CD4-positive, CD25-positive, alpha-beta regulatory T cell (primary cell): ENCODE data around the gene DACT2. TPM values are rescaled to one million over a fixed set of nuclear protein-coding genes. Genes with fewer than 3 reads are reported as not detected.
"Not testable (repeated sequence)": the region's sequence is repeated elsewhere in the genome, so short reads cannot be mapped to it uniquely, and the experiment has no call there.

Source experiments
- ATAC-seq, 2 donors: fragments of 150-1000 bp; cut with Tn5 transposase; one replicate each; pipeline ENCODE4 v1.10.0; 2021; ENCODE audit warnings: low read depth in 2 of 2, moderate number of reproducible peaks in 2 of 2, moderate library complexity in 1 of 2
- DNase-seq, 3 donors: peaks; one replicate each; pipeline versions ENCODE4 v3.0.0 to v3.0.0-alpha.2; 2012 to 2022; ENCODE audit warnings: mixed read lengths in 1 of 3
- H3K27ac ChIP-seq: one replicate; pipeline ENCODE4 v1.7.0; 2013; ENCODE audit warnings: mild to moderate bottlenecking, low read length; ENCODE audit not compliant: insufficient read depth, poor library complexity, severe bottlenecking
- H3K27me3 ChIP-seq: one replicate; pipeline ENCODE4 v1.7.0; 2013; ENCODE audit warnings: low read length; ENCODE audit not compliant: control insufficient read depth, insufficient read depth
- H3K36me3 ChIP-seq: one replicate; pipeline ENCODE4 v1.7.0; 2013; ENCODE audit warnings: mild to moderate bottlenecking, low read length, moderate library complexity; ENCODE audit not compliant: control insufficient read depth, insufficient read depth
- H3K4me1 ChIP-seq: 2 replicates; pipeline ENCODE4 v1.7.0; 2013; ENCODE audit warnings: mild to moderate bottlenecking, low read length; ENCODE audit not compliant: insufficient read depth, control insufficient read depth, poor library complexity, severe bottlenecking
- H3K4me3 ChIP-seq: one replicate; pipeline ENCODE4 v1.7.0; 2013; ENCODE audit warnings: low read depth, mild to moderate bottlenecking, low read length, moderate library complexity
- H3K9me3 ChIP-seq, 2 experiments: 1 replicate in 1 of 2; 2 replicates in 1 of 2; pipeline ENCODE4 v1.7.0; 2013; ENCODE audit warnings: low read length in 2 of 2, mild to moderate bottlenecking in 1 of 2, moderate library complexity in 1 of 2; ENCODE audit not compliant: control insufficient read depth in 2 of 2
- H3K27ac Mint-ChIP-seq, 3 donors: one replicate each; pipeline ENCODE4 v1.8.0; 2020 to 2022; ENCODE audit warnings: mild to moderate bottlenecking in 3 of 3, mixed read lengths in 3 of 3, moderate library complexity in 2 of 3
- H3K27me3 Mint-ChIP-seq: one replicate; pipeline ENCODE4 v1.8.0; 2022; ENCODE audit warnings: mild to moderate bottlenecking, mixed read lengths
- H3K36me3 Mint-ChIP-seq: one replicate; pipeline ENCODE4 v1.8.0; 2020; ENCODE audit warnings: mixed read lengths
- H3K4me1 Mint-ChIP-seq, 4 donors: one replicate each; pipeline ENCODE4 v1.8.0; 2020 to 2022; ENCODE audit warnings: mixed read lengths in 4 of 4, mild to moderate bottlenecking in 1 of 4
- H3K4me3 Mint-ChIP-seq, 4 donors: one replicate each; pipeline ENCODE4 v1.8.0; 2020 to 2022; ENCODE audit warnings: mild to moderate bottlenecking in 4 of 4, mixed read lengths in 4 of 4, moderate library complexity in 3 of 4
- H3K9me3 Mint-ChIP-seq, 7 donors: one replicate each; pipeline ENCODE4 v1.8.0; 2020 to 2022; ENCODE audit warnings: mixed read lengths in 7 of 7, mild to moderate bottlenecking in 3 of 7, moderate library complexity in 2 of 7
- polyA plus RNA-seq, 4 donors: library from polyadenylated mRNA; unstranded; fragments of 300-500 nt; fragmentation: Illumina TruSeq; gene quantifications; one replicate each; pipeline ENCODE4 v1.2.3, GENCODE V29; 2021
- total RNA-seq: library from RNA; stranded (reverse); gene quantifications from one replicate; pipeline ENCODE4 v1.2.3, GENCODE V29; 2022

The DACT2 gene
- total and polyA plus RNA-seq, 5 donors from 2014 or later = not detected

DNA sequence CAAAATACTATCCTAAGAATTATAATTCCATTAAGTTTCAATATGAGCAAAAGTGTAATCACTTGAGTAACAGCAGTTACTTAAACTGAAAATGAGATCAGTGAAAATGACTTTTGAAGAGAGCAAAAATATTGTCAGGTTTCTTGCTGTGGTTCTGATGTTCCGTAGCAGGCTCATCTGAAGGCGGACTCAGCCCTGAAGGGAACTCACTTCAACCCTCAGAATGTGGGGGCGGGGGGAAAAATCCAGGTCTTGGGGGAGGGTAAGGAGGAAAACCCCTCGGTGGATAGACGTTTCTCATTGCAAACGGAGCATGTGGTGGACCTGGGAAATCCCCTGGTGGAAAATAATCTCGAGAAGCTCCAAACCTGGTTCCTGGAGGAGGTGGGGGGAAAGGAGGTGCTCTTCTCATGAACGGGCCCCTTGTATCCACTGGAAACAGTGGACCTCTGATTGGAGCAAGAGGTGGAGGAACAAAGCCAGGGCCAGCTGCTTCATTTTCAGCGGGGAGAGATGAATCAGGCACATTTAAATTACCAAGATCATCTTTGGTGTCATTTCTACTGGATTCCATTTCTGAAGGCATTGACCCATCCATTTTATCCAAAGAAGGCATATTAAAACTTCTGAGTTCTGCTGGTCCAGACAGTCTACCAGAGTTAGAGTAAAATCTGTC lies 32.7 kb downstream of the DACT2 start:
- H3K4me3 Mint-ChIP-seq, H3K36me3 Mint-ChIP-seq, H3K27ac Mint-ChIP-seq, H3K4me1 ChIP-seq, H3K9me3 ChIP-seq, H3K4me3 ChIP-seq, H3K27ac ChIP-seq, H3K27me3 ChIP-seq, DNase-seq, H3K9me3 Mint-ChIP-seq, H3K36me3 ChIP-seq, ATAC-seq, H3K27me3 Mint-ChIP-seq, H3K4me1 Mint-ChIP-seq: not testable (repeated sequence)

DNA sequence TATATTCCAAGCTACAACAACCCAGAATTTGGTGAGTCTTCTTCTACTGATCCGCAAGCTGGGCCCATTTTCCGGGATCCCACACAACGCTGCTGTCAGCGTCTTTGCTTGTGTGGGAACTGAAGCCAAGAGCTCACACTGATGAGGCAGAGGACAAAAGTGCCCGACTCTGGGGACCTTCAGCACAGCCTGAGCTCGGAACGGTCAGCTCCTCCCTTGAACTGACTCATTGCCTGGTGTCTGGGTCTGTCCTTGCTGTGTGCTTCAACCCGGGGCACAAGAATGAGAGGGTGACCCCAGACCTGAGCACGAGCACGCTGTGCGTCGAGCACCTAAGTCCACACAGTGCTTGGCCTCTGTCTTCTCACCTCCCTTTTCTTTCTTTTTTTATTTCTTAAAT lies 33.5 kb downstream of the DACT2 start:
- Mint-ChIP-seq H3K27ac (no peak overlapping the region), H3K4me1 (peaks cover 0 to 5% (median 2%) of the 10 kb centered on the region in 4 donors), H3K9me3 (peaks cover 0 to 1% (median 0%) of the 10 kb centered on the region in 7 donors), H3K36me3 (no peaks in the 10 kb centered on the region), H3K4me3 (no peak overlapping the region), H3K27me3 (no peaks in the 10 kb centered on the region)
- Histone ChIP-seq H3K27me3 (no peaks in the 10 kb centered on the region), H3K27ac (no peak overlapping the region), H3K4me1 (no peaks in the 10 kb centered on the region), H3K9me3 (no peaks in the 10 kb centered on the region), H3K4me3 (no peak overlapping the region), H3K36me3 (no peaks in the 10 kb centered on the region)
- DNase-seq (no peak), ATAC-seq (no peak)

DNA sequence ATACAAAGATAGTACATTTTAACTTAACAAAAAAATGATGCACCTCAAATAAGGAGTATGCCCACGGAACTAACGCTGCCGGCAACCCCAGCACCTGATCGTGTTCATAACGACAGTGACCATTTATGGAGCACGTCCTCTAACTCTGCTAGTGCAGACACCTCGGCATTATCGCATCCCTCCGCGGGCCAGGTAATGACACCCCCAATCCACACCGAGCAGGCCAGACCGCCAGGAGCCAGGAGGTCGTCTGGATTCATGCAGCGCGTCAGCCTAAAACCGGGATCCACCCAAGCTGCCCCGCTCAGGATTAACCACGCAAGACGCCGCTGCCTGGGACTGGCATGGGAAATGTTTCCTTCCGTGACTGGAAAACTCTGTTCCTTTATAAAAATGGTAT lies 34.1 kb downstream of the DACT2 start:
- H3K4me3 Mint-ChIP-seq = no peak overlapping the region
- Histone ChIP-seq H3K9me3 (no peaks in the 10 kb centered on the region), H3K4me1 (no peaks in the 10 kb centered on the region), H3K27me3 (no peaks in the 10 kb centered on the region), H3K27ac (no peak overlapping the region), H3K36me3 (no peaks in the 10 kb centered on the region), H3K4me3 (no peak overlapping the region)
- ATAC-seq = no peak
- peaks cover 0 to 5% (median 2%) of the 10 kb centered on the region in 4 donors for H3K4me1 Mint-ChIP-seq
- H3K27me3 Mint-ChIP-seq = no peaks in the 10 kb centered on the region
- H3K36me3 Mint-ChIP-seq = no peaks in the 10 kb centered on the region
- no peak for DNase-seq
- peaks cover 0 to 2% (median 0%) of the 10 kb centered on the region in 7 donors for H3K9me3 Mint-ChIP-seq
- no peak overlapping the region for H3K27ac Mint-ChIP-seq

DNA sequence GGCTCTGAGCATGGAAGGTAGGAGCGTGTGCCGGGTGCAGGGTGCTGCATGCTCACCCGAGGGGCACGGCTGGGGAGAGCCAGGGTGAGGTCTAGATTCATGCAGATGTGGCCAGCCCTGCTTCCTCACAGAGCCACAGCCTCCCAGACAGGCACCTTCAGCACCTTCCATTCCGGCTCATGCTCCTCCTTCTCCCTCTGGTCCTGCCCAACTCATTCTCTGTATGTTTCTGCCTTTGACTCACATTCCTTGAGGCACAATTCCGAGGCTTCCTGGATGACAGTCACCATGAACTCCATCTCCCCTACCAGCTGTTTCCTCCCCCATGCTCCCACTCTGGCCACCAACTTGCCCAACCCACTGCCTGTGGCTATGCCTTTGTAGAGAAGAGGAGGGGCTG lies 35.4 kb downstream of the DACT2 start:
- Histone ChIP-seq H3K27me3 (no peaks in the 10 kb centered on the region), H3K27ac (no peak overlapping the region), H3K36me3 (no peaks in the 10 kb centered on the region), H3K9me3 (no peaks in the 10 kb centered on the region), H3K4me3 (no peak overlapping the region), H3K4me1 (no peaks in the 10 kb centered on the region)
- Mint-ChIP-seq H3K9me3 (peaks cover 0 to 2% (median 0%) of the 10 kb centered on the region in 7 donors), H3K4me3 (no peak overlapping the region), H3K27me3 (no peaks in the 10 kb centered on the region), H3K27ac (no peak overlapping the region), H3K36me3 (no peaks in the 10 kb centered on the region), H3K4me1 (peaks cover 0 to 5% (median 2%) of the 10 kb centered on the region in 4 donors)
- DNase-seq (no peak), ATAC-seq (no peak)

DNA sequence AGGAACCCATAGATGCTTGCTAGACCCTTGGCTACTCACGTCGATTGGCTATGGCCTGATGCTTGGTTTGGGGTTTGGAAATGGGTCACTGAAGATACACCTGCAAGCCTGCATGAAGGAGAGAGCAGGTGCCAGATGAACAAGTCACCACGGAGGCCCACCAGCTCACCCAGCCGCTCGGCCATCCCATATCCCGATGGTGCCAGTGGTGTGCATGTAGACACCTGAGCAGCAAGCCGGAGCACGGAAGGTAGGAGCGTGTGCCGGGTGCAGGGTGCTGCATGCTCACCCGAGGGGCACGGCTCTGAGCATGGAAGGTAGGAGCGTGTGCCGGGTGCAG lies 35.9 kb downstream of the DACT2 start:
- Histone ChIP-seq H3K4me1 (no peaks in the 10 kb centered on the region), H3K36me3 (no peaks in the 10 kb centered on the region), H3K9me3 (no peaks in the 10 kb centered on the region), H3K4me3 (no peak overlapping the region), H3K27me3 (no peaks in the 10 kb centered on the region), H3K27ac (no peak overlapping the region)
- H3K27me3 Mint-ChIP-seq = no peaks in the 10 kb centered on the region
- H3K4me1 Mint-ChIP-seq = peaks cover 0 to 5% (median 2%) of the 10 kb centered on the region in 4 donors
- no peak overlapping the region for H3K4me3 Mint-ChIP-seq
- no peaks in the 10 kb centered on the region for H3K36me3 Mint-ChIP-seq
- no peak overlapping the region for H3K27ac Mint-ChIP-seq
- DNase-seq = no peak
- peaks cover 0 to 2% (median 0%) of the 10 kb centered on the region in 7 donors for H3K9me3 Mint-ChIP-seq
- ATAC-seq = no peak

DNA sequence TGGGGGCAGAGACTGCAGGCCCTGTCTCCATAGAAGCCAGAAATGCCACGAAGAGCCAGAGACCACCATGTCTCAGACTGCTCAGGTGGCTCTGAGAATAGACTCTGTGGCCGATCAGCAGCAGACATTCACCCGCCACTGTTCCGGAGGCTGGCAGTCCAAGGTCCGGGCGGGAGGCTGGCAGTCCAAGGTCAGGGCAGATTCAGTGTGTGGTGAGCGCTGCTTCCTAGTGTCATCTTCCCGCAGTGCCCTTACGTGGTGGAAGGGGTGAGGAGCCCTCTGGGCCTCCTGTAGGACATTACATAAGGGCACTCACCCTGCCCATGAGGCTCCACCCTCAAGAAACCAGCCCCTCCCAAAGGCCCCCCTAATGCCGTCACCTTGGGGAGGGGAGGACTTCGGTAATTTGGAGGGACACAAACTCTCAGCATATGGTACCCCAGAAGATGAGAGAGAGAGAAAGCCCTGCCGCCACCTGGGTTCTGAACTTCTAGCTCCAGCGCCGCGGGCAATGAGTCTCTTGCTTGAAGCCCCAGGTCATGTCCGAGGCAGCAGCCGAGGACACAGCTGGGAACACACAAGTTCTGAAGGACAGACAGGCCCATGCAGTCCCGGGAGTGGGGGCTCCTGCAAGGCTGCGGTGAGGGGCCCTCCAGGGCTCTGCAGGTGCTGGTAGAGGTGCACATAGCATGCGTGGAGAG lies 36.4 kb downstream of the DACT2 start:
- no peak for DNase-seq
- peaks cover 0 to 5% (median 2%) of the 10 kb centered on the region in 4 donors for H3K4me1 Mint-ChIP-seq
- H3K27me3 ChIP-seq = no peaks in the 10 kb centered on the region

DNA sequence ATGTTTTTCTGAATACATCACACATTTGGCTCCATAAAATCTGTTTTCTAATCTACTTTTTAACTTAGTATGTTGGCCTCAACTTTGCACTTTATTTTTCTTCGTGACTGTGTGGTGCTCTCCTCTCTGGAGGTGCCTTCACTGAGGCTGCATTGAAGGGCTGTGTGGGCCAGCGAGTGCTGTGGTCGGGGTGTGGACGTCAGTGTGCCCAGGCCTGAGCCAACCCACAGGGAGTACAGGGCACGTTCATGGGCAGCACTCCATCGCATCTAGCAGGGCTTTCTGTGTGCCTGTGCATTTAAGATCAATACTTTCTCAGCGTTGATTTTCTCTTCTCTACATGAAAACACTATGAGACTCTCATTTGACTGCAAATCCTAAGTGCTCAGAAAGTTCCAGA lies 37.8 kb downstream of the DACT2 start:
- H3K9me3 ChIP-seq = no peaks in the 10 kb centered on the region
- H3K27ac ChIP-seq = no peak overlapping the region
- Mint-ChIP-seq H3K36me3 (no peaks in the 10 kb centered on the region), H3K4me1 (peaks cover 0 to 2% (median 0%) of the 10 kb centered on the region in 4 donors), H3K9me3 (peaks cover 0 to 3% (median 0%) of the 10 kb centered on the region in 7 donors), H3K27ac (no peak overlapping the region), H3K27me3 (no peaks in the 10 kb centered on the region), H3K4me3 (no peak overlapping the region)
- no peaks in the 10 kb centered on the region for H3K4me1 ChIP-seq
- ATAC-seq (no peak), DNase-seq (no peak)
- H3K4me3 ChIP-seq = no peak overlapping the region
- no peaks in the 10 kb centered on the region for H3K36me3 ChIP-seq
- H3K27me3 ChIP-seq = no peaks in the 10 kb centered on the region

More for the DNA sequence above, 36.4 kb downstream of the DACT2 start:
- H3K36me3 Mint-ChIP-seq = no peaks in the 10 kb centered on the region
- H3K4me1 ChIP-seq = no peaks in the 10 kb centered on the region
- no peaks in the 10 kb centered on the region for H3K36me3 ChIP-seq
- H3K27me3 Mint-ChIP-seq = no peaks in the 10 kb centered on the region
- peaks cover 0 to 2% (median 0%) of the 10 kb centered on the region in 7 donors for H3K9me3 Mint-ChIP-seq
- H3K27ac ChIP-seq = no peak overlapping the region
- ATAC-seq = no peak
- H3K27ac Mint-ChIP-seq = no peak overlapping the region
- no peak overlapping the region for H3K4me3 Mint-ChIP-seq
- H3K9me3 ChIP-seq = no peaks in the 10 kb centered on the region
- no peak overlapping the region for H3K4me3 ChIP-seq

DNA sequence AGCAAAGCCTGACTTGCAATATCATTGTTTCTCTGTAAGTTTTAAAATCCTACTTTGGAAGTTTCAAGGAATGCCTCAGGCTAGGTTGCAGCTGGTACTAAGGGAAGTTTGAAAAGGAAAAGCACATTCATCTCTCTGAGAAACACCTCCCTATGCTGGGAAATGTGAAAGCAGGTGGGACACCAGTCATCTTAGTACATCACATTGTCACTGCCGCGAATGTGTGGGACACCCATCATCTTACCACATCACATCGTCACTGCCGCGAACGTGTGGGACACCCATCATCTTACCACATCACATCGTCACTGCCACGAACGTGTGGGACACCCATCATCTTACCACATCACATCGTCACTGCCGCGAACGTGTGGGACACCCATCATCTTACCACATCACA lies 38.3 kb downstream of the DACT2 start:
- H3K4me1 Mint-ChIP-seq = not testable (repeated sequence)

More for the DNA sequence above, 38.3 kb downstream of the DACT2 start:
- not testable (repeated sequence) for H3K27me3 Mint-ChIP-seq, ATAC-seq, H3K4me3 Mint-ChIP-seq, H3K36me3 Mint-ChIP-seq, H3K36me3 ChIP-seq, H3K9me3 Mint-ChIP-seq, H3K27ac ChIP-seq, H3K27me3 ChIP-seq, DNase-seq, H3K9me3 ChIP-seq, H3K4me1 ChIP-seq, H3K4me3 ChIP-seq, H3K27ac Mint-ChIP-seq
